Hematopoietic multipotent progenitor cell treated with erythropoietin and hydrocortisone succinate and interleukin-3 and kit ligand, for 15 days (in vitro differentiated cells): ENCODE measurements around the gene DAP3.
"Not testable (repeated sequence)": the region's sequence is repeated elsewhere in the genome, so short reads cannot be mapped to it uniquely, and the experiment has no call there.

Experiments used
- DNase-seq: peaks from one replicate; pipeline ENCODE4 v3.0.0-alpha.2; 2015; ENCODE audit warnings: low spot score

Gene DAP3

DNA sequence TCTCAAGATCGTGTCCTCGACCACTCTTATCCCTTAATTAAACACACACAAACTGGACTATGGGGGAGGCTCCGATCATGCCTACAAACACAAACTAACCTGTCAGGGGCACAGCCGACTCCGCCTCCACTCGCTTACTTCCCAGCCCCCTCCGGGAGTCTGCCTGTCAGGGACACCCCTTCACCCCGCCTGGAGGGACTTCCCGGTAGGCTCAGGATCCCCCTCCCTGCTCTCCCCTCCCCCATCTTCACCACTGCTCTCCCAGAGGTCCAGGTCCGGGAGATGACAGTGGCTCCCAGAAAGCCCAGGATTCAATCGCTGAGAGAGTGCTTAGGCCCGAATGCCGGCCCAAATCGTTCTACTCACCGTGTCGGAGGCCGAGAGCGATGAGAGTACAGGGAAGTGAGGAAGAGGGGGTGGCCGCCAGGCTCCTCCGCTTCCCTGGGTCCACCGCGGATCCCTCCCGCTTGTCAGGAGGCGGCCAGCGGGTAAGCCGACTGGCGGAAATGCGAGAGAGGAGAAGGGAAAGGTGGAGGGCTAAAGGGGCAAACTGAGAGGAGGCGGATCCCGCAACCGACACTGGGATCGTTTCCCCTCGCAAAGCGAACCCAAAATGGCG is 1.1 kb upstream of the DAP3 start:
- not testable (repeated sequence) for DNase-seq

DNA sequence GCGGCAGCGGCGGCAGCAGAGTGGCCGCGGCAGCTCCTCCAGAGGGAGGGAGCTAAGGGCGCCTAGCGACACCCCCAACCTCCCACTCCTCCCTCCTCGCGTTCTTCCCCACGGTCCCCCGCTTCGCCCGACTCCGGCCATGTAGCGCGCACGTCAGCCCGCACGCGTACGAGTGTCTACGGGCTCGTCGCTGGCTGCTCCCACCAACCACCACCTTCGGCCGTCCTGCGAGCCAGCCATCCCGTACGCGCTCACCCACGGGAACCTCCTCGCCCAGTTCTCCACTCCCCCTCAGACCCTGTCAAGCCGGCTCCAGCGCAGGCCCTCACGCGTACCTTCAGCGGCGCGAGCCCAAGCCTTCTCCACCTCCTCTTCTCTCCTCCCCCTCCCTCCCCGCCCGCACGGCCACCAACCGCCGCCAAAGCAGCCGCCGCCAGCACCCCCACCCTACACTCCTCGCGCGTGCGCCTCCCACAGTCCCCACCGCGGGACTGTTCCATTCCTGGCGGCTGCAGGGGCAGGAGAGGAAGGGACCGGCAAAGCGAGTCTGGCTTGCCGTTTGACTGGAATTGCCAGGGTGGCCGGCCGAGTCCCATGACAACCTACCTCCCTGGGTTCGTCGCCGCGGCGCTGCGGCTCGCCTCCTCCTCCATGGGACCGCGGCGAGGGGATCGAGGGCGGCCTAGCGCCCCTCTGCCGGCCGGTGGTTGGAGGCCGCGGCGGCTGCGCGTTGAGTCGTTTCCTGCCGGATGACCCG is 389 bp upstream of the DAP3 start, which contains the start of gene YY1AP1:
Gene YY1AP1 (minus strand): TSS at position 451 of the 757 bp plus-strand sequence. CDS start 8,338 bp downstream, outside the sequence.
- DNase-seq, result peak; percentile 93

DNA sequence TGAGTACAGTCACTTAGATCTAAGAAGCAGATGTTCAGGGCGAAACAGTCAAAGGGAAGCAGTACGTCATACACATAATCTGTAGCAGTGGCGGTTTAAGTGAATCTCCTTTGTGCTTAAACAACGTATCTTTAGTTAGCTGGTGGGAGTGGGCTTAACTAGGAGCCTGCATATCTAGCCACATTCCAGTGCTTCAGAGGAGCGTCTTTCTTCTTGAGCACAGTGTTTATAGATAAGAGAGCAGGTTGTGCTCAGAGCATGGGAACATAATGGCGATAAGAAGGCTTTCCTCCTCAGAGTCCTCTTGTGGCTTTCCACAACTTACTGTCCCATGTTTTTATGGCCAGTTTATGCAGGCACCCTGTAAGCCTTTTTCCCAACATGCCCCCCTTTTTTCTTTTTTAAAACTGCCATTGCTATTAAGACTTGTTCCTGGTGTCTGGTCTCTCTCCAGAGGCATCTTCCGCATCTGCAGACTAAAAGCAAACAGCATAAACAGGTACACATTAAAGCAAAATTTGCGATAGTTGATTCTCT is 3.2 kb downstream of the DAP3 start:
- no peak for DNase-seq

DNA sequence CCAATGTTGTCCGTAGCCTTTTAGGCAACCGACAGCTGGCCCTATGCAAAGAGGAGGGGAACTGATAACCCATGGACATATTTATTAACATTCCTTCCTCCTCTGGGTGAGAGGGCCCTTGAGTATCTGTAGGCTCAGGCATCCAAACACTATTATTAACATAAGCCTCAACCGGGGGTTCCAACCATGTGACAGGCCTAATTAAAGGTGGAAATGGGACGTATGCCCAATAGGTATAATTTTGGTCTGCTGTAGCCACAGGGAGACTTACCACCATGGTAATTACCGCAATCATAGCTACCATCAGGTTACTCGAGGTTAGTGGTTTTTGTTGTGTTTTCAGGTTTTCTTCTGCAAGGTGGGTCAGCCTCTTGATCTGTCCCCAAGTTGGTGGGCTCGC is 5.3 kb downstream of the DAP3 start:
- no peak for DNase-seq

DNA sequence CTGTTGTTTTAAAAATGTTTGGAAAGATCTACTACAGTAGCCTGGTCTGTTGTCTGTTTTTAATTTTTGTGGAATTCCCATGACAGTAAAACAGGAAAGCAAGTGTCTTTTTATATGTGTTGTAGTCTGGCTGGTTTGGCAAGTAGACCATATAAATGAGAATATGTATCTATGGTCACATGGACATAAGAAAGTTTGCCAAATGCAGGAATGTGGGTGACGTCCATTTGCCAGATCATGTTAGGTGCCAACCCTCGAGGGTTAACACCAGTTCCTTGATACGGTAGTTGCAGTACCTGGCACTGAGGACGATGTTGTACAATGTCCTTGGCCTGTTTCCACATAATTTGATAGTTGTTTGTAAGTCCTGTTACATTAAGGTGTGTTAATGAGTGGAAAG is 6.2 kb downstream of the DAP3 start:
- no peak for DNase-seq

DNA sequence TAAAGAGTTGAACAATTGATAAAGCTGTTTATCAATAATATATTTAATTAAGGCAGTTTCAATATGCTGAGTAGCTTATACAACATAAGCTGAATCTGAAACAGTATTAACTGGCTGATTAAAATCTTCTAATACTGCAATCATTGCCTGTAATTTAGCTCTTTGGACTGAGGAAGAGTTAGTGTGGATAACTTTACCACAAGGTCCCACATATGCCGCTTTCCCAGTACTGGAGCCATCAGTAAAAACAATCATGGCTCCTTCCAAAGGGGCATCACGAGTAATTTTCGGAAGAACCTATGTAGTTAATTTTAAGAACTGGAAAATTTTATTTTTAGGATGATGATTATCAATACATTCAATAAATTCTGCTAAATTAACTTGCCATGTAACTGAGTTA is 6.7 kb downstream of the DAP3 start:
- no peak for DNase-seq

DNA sequence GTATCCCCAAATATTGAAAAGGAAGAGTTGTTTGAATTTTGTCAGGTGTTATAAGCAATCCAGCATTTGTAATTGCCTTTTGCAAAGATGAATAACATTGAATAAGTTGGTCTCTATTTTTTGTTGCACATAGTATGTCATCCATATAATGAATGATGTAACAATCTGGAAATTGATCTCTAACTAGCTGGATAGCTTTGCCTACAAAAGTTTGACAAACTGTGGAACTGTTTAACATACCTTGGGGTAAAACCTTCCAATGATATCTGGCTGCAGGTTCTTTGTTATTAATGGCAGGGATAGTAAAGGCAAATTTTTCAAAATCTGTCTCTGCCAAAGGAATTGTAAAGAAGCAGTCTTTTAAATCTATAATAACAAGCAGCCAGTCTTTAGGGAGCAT is 7.6 kb downstream of the DAP3 start:
- no peak for DNase-seq

DNA sequence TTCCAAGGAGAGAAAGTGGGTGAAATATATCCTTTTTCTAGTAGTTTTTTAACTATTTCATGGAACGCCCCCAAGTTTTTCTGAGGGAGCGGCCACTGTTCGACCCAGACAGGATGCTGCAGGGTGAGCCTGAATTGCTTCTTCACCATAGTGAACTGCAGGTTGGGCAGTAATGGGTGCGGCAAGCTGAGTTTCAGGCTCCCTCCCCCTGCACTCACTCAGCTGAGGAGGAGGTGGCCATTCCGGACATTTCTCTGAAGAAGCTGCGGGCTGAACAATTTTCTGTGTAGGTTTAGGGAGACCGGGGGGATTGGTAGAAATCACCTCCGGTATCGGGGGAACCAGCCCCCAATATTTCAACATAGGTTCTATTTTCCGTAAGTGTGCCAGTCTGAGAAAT is 8.2 kb downstream of the DAP3 start:
- no peak for DNase-seq

DNA sequence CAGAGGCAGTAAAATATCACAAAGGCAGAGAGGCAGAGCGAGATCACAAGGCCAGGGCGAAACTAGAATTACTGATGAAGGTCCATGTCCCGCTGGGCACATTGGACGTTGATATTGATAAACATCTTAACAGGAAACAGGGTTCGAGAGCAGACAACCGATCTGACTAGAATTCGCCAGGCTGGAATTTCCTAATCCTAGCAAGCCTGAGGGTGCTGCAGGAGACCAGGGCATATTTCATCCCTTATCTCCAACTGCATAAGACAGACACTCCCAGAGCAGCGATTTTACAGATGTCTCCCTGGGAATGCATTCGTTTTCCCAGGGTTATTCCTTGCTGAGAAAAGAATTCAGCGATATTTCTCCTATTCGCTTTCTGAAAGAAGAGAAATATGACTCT is 8.7 kb downstream of the DAP3 start:
- not testable (repeated sequence) for DNase-seq

DNA sequence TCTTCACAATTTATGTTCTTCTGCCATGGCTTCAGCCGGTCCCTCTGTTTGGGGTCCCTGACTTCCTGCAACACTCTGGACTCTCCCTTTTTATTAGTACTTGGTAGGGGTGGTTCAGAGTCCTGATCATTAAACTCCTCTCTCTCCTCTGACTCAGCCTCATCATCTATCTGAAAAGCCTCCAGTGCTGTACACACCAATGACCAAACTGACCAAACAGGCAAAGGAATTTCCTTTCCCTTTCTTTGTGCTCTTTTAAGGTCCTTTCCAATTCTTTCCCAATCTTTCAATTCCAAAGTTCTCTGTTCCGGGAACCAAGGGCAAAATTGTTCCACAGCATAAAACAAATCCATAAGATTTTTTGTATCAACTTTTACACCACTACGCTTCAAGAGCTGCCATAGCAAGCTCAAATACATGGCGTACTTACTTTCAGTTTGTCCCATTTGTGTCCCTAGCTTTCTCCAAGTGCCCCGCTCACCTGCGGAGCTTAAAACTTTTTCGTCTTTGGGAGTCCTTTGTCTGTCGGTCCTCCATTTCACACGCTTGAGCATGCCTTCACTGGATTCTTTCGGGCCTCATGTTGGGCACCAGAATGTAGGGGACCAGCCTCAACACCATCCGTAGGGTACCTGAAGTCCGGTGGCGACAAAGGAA is 9.6 kb downstream of the DAP3 start:
- no peak for DNase-seq

DNA sequence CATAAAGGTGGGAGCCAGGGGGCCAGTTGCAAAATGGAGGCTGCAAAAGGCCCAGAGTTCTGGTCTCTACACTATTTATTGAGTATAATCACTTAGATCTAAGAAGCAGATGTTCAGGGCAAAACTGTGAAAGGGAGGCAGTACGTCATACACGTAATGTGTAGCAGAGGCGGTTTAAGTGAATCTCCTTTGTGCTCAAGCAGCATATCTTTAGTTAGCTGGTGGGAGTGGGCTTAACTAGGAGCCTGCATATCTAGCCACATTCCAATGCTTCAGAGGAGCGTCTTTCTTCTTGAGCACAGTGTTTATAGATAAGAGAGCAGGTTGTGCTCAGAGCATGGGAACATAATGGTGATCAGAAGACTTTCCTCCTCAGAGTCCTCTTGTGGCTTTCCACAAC is 10.2 kb downstream of the DAP3 start:
- peak; percentile 25 for DNase-seq

DNA sequence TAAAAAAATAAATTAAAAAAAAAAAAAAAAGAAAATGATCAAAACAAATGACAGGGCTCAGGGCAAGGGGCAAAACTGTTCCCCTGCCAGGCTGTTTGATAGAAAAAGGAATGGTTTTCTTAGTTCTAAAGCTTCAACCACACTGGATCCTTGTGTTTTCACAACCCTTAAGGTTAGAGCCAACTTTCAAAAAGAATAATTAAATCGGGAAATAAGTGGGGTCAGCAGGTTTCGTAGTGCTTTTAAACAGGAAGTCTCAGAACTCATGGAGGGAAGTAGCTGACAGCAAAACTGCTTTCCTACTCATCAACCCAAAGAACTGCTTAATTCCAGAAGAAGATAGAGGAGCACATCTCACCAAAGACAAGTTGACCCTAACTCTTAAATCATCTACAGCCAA is 12.8 kb downstream of the DAP3 start:
- not testable (repeated sequence) for DNase-seq

DNA sequence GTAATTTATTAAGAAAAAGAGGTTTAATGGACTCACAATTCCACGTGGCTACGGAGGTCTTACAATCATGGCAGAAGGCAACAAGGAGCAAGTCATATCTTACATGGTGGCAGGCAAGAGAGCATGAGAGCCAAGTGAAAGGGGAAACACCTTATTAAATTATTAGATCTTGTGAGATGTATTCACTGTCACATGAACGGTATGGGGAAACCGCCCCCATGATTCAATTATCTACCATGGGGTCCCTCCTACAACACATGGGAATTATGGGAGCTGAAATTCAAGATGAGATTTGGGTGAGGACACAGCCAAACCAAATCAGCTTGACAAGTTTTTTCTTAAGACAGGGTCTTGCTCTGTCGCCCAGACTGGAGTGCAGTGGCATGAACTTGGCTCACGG is 14.3 kb downstream of the DAP3 start:
- DNase-seq, result no peak

DNA sequence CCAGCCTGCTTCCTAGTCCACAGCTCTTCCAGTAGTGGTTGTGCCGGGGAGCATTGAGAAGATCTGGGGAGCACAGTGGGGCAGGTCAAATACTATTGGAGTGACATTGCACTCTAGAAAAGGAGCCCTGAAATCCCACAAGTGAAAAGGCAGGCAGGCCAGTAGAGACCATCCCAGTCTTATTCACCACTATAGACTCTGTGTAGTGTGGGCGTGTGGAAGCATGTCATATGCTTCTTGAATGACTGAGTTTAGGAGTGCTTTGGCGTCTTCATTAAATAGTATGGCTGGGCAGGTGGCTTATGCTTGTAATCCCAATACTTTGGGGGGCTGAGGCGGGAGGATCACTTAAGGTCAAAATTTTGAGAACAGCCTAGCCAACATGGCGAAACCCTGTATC is 15.5 kb downstream of the DAP3 start:
- not testable (repeated sequence) for DNase-seq

DNA sequence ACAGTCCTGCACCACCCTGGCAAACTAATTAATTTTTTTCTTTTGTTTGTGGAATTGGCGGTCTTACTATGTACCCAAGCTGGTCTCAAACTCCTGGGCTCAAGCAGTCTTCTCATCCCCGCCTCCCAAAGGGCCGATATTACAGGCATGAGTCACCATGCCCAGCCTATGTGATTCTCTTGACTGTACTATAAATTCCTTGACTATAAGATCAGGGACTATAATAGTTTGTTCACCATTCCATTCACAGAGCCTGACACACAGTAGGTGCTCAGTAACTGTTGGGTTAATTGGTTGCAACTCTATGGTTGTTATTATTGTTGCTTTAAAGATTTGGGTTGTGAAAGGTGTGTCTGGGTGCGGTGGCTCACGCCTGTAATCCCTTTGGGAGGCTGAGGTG is 17.2 kb downstream of the DAP3 start:
- no peak for DNase-seq

DNA sequence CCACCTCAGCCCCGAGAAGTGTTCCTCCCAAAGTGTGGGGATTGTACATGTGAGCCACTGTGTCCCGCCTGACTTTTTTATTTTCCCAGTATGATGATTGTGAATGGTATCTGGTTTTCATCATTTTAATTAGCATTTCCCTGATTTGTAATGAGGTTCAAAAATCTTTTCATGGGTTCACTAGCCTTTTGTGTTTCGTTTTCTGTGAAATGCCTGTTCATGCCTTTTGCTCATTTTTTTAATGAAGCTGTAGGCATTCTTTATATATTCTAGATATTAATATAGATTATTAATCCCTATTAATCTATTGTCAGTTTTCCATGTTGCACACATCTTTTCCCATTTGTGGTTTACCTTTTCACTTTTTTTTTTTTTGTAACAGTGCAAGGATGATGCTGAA is 20.5 kb downstream of the DAP3 start:
- DNase-seq, result no peak

DNA sequence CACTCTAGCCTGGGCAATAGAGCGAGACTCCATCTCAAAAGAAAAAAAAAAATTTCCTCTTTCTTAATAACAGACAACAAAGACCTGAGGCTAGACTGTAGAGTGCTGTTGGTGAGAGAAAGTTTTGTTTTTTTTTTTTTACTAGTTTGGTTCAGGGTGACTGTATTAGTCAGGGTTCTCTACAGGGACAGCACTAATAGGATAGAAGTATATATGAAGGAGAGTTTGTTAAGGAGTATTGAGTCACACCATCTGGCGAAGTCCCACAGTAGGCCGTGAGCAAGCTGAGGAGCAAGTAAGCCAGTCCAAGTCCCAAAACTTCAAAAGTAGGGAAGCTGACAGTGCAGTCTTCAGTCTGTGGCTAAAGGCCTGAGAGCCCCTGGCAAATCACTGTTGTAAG is 22.6 kb downstream of the DAP3 start:
- not testable (repeated sequence) for DNase-seq

DNA sequence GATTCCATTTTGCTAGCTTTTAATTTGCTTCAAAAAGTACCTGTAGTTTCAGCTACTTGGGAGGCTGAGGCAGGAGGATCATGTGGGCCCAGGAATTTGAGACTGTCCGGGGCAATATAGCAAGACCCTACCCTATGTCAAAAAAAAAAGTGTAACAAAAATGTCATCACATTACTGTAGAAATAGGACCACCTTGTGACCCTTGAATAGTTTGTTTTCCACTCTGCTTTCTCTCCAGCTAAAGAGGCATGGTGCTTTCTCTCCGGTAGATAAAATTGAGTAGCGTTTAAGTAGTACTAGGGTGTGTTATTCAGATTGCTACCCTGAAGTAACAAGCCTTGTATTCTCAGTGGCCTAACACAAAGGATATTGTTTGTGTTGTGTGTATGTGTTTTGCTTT is 23.7 kb downstream of the DAP3 start:
- not testable (repeated sequence) for DNase-seq

DNA sequence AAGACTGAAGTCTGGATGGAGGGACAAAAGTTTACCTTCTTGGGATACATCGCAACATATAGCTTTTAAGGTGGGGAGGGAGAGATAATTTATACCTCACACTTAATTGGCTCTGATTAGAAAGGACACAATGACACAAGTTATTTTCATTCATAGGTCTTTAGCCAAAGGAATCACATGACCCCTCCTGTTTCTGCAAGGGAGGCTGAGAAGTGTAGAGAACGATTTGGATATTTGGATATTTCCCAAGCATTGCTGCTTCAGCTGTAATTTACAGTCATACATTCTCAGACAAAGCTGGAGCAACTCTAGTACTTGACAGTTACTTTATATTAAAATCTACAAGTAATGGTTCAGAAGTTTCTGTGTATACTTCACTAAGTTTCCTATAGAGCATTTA is 24.2 kb downstream of the DAP3 start:
- DNase-seq, result no peak

DNA sequence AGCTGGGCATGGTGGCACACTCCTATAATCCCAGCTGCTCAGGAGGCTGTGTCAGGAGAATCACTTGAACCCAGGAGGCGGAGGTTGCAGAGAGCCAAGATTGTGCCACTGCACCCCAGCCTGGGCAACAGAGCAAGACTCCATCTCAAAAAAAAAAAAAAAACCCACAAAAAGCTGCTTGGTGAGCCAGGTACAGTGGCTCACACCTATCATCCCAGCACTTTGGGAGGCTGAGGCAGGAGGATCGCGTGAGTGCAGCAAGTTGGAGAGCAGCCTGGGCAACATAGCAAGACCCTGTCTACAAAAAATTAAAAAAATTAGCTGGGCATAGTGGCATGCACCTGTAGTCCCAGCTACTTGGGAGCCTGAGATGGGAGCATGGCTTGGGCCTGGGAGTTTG is 26.2 kb downstream of the DAP3 start:
- not testable (repeated sequence) for DNase-seq

DNA sequence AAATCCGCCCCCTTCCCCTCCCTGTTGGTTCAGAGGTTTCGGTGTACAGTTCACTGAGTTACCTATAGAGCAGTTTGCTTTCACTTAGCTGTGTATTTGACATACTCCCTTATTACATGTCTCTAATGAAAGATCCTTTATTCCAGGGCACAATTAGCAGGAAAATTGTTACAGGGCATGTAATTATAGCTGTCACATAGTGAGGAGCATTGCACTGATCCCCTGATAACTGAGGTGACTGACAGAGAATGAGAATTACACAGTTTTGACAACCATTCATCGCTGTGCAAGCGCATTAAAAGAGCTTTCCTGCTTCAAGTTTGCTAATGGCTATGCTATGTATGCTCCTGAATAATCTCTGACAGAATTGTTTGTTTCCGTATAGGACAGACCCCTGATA is 26.9 kb downstream of the DAP3 start:
- no peak for DNase-seq

DNA sequence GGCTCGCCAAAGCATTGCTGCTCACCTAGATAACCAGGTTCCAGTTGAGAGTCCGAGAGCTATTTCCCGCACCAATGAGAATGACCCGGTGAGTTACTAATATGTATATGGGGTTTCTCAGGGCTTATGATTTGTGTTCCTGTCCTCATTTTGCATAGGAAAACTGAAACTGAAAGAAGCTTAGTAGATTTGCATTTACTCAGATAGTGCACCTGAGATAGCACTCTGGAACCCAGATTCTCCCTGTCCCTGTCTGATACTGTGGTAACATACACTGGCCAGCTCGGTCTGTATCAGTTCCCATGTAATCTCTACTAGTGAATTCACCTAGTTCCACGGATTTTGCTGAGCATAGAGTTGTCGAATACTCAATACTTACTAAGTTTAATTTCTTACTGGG is 28.1 kb downstream of the DAP3 start:
- no peak for DNase-seq

DNA sequence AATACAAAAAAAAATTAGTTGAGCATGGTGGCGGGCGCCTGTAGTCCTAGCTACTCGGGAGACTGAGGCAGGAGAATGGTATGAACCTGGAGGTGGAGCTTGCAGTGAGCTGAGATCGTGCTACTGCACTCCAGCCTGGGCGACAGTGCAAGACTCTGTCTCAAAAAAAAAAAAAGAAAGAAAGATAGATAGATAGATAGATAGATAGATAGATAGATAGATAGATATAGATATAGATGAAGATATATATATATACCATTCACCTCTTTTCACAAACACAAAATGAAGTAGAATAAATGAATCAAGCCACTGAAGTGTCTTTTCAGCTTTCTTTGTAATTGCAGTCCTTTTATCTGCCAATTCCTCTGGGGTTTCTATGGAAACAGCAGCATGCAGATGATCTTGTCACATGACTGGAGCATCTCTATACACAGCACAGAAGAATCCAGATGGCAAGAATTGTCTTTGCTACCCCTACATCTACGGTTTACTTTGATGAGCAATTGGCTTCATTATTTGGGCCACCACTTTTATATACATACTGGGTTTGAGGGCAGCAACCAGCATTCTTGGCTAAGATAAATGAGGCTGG is 29.7 kb downstream of the DAP3 start:
- DNase-seq, result not testable (repeated sequence)
